ENCODE results near the gene SPTLC1.
"Not testable (repeated sequence)": the region's sequence is repeated elsewhere in the genome, so short reads cannot be mapped to it uniquely, and the experiment has no call there.

SPTLC1 gene

GRCh38 chr9:92030367-92030766, 84.8 kb downstream of the SPTLC1 start:
- Histone ChIP-seq H3K9ac (ENCODE audit: low read depth, low read length) (no peak overlapping the region), H3K9me3 (ENCODE audit: insufficient read depth, low read depth, low read length) (no peaks in the 10 kb centered on the region), H3K4me3 (ENCODE audit: low read length) (no peak overlapping the region), H3K27ac (ENCODE audit: low read depth, low read length) (no peak overlapping the region), H3K36me3 (ENCODE audit: insufficient read depth, low read length) (peaks cover 43% of the 10 kb centered on the region), H3K27me3 (ENCODE audit: insufficient read depth, low read length) (no peaks in the 10 kb centered on the region), H3K4me1 (ENCODE audit: insufficient read depth, low read length) (no peaks in the 10 kb centered on the region)
- WGBS = no CpG with 5 or more reads among the region's 3 CpGs

- WGBS = 79% methylated on average over 4 of the region's 4 CpGs
- H3K4me3 ChIP-seq (ENCODE audit: low read length) = no peak overlapping the region
- peaks cover 35% of the 10 kb centered on the region for H3K36me3 ChIP-seq (ENCODE audit: insufficient read depth, low read length)
- no peak overlapping the region for H3K27ac ChIP-seq (ENCODE audit: low read depth, low read length)
- H3K9me3 ChIP-seq (ENCODE audit: insufficient read depth, low read depth, low read length) = no peaks in the 10 kb centered on the region
- no peak overlapping the region for H3K9ac ChIP-seq (ENCODE audit: low read depth, low read length)
- no peaks in the 10 kb centered on the region for H3K4me1 ChIP-seq (ENCODE audit: insufficient read depth, low read length)
- no peaks in the 10 kb centered on the region for H3K27me3 ChIP-seq (ENCODE audit: insufficient read depth, low read length)
Measured at GRCh38 chr9:92029553-92029952, 85.7 kb downstream of the SPTLC1 start.

GRCh38 chr9:92026206-92027002, 88.8 kb downstream of the SPTLC1 start:
- H3K27ac ChIP-seq (ENCODE audit: low read depth, low read length) = no peak overlapping the region
- peaks cover 9% of the 10 kb centered on the region for H3K36me3 ChIP-seq (ENCODE audit: insufficient read depth, low read length)
- no peak overlapping the region for H3K9ac ChIP-seq (ENCODE audit: low read depth, low read length)
- no peaks in the 10 kb centered on the region for H3K4me1 ChIP-seq (ENCODE audit: insufficient read depth, low read length)
- no peaks in the 10 kb centered on the region for H3K27me3 ChIP-seq (ENCODE audit: insufficient read depth, low read length)
- WGBS = 93% methylated on average over 24 of the region's 31 CpGs
- H3K9me3 ChIP-seq (ENCODE audit: insufficient read depth, low read depth, low read length) = no peaks in the 10 kb centered on the region
- no peak overlapping the region for H3K4me3 ChIP-seq (ENCODE audit: low read length)

- H3K27me3 ChIP-seq (ENCODE audit: insufficient read depth, low read length); H3K36me3 ChIP-seq (ENCODE audit: insufficient read depth, low read length); H3K9ac ChIP-seq (ENCODE audit: low read depth, low read length); H3K27ac ChIP-seq (ENCODE audit: low read depth, low read length); H3K4me3 ChIP-seq (ENCODE audit: low read length); H3K4me1 ChIP-seq (ENCODE audit: insufficient read depth, low read length); H3K9me3 ChIP-seq (ENCODE audit: insufficient read depth, low read depth, low read length): not testable (repeated sequence)
- WGBS = 72% methylated on average over 5 of the region's 7 CpGs
Measured at GRCh38 chr9:92021785-92022541, 93.2 kb downstream of the SPTLC1 start.

- H3K36me3 ChIP-seq (ENCODE audit: insufficient read depth, low read length) = no peaks in the 10 kb centered on the region
- H3K9me3 ChIP-seq (ENCODE audit: insufficient read depth, low read depth, low read length) = no peaks in the 10 kb centered on the region
- peaks cover 4% of the 10 kb centered on the region; the same call in 1 of the 2 replicates for H3K4me1 ChIP-seq (ENCODE audit: insufficient read depth, low read length)
- 55% methylated on average over 5 of the region's 5 CpGs for WGBS
- H3K27me3 ChIP-seq (ENCODE audit: insufficient read depth, low read length) = no peaks in the 10 kb centered on the region
- no peak overlapping the region for H3K27ac ChIP-seq (ENCODE audit: low read depth, low read length)
- H3K9ac ChIP-seq (ENCODE audit: low read depth, low read length) = no peak overlapping the region
- H3K4me3 ChIP-seq (ENCODE audit: low read length) = no peak overlapping the region
Measured at GRCh38 chr9:92019658-92020057, 95.6 kb downstream of the SPTLC1 start.

GRCh38 chr9:92010705-92011536, 104.3 kb downstream of the SPTLC1 start:
- Histone ChIP-seq H3K4me1 (ENCODE audit: insufficient read depth, low read length) (peaks cover 6% of the 10 kb centered on the region; the same call in 1 of the 2 replicates), H3K36me3 (ENCODE audit: insufficient read depth, low read length) (no peaks in the 10 kb centered on the region), H3K27ac (ENCODE audit: low read depth, low read length) (no peak overlapping the region), H3K27me3 (ENCODE audit: insufficient read depth, low read length) (no peaks in the 10 kb centered on the region), H3K9me3 (ENCODE audit: insufficient read depth, low read depth, low read length) (no peaks in the 10 kb centered on the region), H3K9ac (ENCODE audit: low read depth, low read length) (no peak overlapping the region), H3K4me3 (ENCODE audit: low read length) (no peak overlapping the region)
- WGBS = 83% methylated on average over 2 of the region's 2 CpGs

GRCh38 chr9:92010253-92010652, 105.0 kb downstream of the SPTLC1 start:
- not testable (repeated sequence) for H3K27me3 ChIP-seq (ENCODE audit: insufficient read depth, low read length); H3K36me3 ChIP-seq (ENCODE audit: insufficient read depth, low read length); H3K4me3 ChIP-seq (ENCODE audit: low read length); H3K27ac ChIP-seq (ENCODE audit: low read depth, low read length); H3K9ac ChIP-seq (ENCODE audit: low read depth, low read length); H3K4me1 ChIP-seq (ENCODE audit: insufficient read depth, low read length); H3K9me3 ChIP-seq (ENCODE audit: insufficient read depth, low read depth, low read length)
- 84% methylated on average over 8 of the region's 8 CpGs for WGBS

- no peak overlapping the region for H3K27ac ChIP-seq (ENCODE audit: low read depth, low read length)
- no peaks in the 10 kb centered on the region for H3K36me3 ChIP-seq (ENCODE audit: insufficient read depth, low read length)
- 92% methylated on average over 2 of the region's 2 CpGs for WGBS
- H3K4me1 ChIP-seq (ENCODE audit: insufficient read depth, low read length) = peaks cover 6% of the 10 kb centered on the region; the same call in 1 of the 2 replicates
- H3K9ac ChIP-seq (ENCODE audit: low read depth, low read length) = no peak overlapping the region
- H3K4me3 ChIP-seq (ENCODE audit: low read length) = no peak overlapping the region
- no peaks in the 10 kb centered on the region for H3K27me3 ChIP-seq (ENCODE audit: insufficient read depth, low read length)
- H3K9me3 ChIP-seq (ENCODE audit: insufficient read depth, low read depth, low read length) = no peaks in the 10 kb centered on the region
Measured at GRCh38 chr9:92008041-92008440, 107.2 kb downstream of the SPTLC1 start.

GRCh38 chr9:92004045-92004392, 111.2 kb downstream of the SPTLC1 start:
- Histone ChIP-seq H3K4me1 (ENCODE audit: insufficient read depth, low read length) (no peaks in the 10 kb centered on the region), H3K9me3 (ENCODE audit: insufficient read depth, low read depth, low read length) (no peaks in the 10 kb centered on the region), H3K9ac (ENCODE audit: low read depth, low read length) (no peak overlapping the region), H3K27me3 (ENCODE audit: insufficient read depth, low read length) (no peaks in the 10 kb centered on the region), H3K4me3 (ENCODE audit: low read length) (no peak overlapping the region), H3K27ac (ENCODE audit: low read depth, low read length) (no peak overlapping the region), H3K36me3 (ENCODE audit: insufficient read depth, low read length) (no peaks in the 10 kb centered on the region)
- WGBS = 89% methylated on average over 13 of the region's 13 CpGs

GRCh38 chr9:92003308-92004044, 111.7 kb downstream of the SPTLC1 start:
- H3K4me1 ChIP-seq (ENCODE audit: insufficient read depth, low read length) = no peaks in the 10 kb centered on the region
- no peak overlapping the region for H3K9ac ChIP-seq (ENCODE audit: low read depth, low read length)
- H3K27me3 ChIP-seq (ENCODE audit: insufficient read depth, low read length) = no peaks in the 10 kb centered on the region
- H3K36me3 ChIP-seq (ENCODE audit: insufficient read depth, low read length) = no peaks in the 10 kb centered on the region
- no peak overlapping the region for H3K27ac ChIP-seq (ENCODE audit: low read depth, low read length)
- 93% methylated on average over 30 of the region's 31 CpGs for WGBS
- H3K4me3 ChIP-seq (ENCODE audit: low read length) = no peak overlapping the region
- no peaks in the 10 kb centered on the region for H3K9me3 ChIP-seq (ENCODE audit: insufficient read depth, low read depth, low read length)

Data from HUES64 (cell line).